ENCODE results near the gene RNF144B.
A peak's percentile ranks its signal among the peaks of the same experiment; 100 is the strongest.
"Not testable (repeated sequence)": the region's sequence is repeated elsewhere in the genome, so short reads cannot be mapped to it uniquely, and the experiment has no call there.

RNF144B gene

DNA sequence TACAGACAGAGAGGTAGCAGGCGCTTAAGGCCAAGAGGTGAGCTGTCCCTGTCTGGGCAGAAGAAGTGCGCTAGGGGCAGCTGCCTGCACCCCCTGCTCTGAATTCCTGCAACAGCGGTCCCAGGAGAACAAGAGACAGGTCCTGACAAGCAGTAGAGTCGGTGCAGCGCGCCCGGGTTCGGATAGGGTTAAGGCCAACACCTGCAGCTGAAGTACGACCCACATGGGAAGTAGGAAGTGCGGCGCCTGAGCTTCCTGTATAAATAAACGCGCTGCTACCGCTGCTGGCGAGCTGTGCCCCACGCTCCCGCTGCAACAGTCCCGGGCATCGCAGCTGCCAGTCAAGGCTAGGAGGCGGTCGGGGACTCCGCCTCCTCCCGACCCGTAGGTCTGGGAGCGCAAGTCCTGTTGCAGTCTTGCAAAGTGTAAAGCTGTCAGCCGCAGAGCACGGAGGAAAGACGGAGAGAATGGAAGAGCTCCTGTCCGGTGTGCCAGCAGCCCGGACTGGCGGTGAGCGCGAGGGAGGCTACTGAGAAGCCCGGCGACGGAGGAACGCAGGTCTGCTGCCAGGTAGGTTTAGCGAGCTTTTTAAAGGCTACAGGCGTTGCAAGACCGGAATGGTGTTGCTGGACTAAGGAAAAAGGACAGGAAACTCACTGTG is at the start of gene RNF144B:
Gene RNF144B (plus strand): TSS at position 290 of the 661 bp plus-strand sequence. CDS start 12,185 bp downstream, outside the sequence.
- DNase-seq, result peak; percentile 16 to 53 (median 33)

DNA sequence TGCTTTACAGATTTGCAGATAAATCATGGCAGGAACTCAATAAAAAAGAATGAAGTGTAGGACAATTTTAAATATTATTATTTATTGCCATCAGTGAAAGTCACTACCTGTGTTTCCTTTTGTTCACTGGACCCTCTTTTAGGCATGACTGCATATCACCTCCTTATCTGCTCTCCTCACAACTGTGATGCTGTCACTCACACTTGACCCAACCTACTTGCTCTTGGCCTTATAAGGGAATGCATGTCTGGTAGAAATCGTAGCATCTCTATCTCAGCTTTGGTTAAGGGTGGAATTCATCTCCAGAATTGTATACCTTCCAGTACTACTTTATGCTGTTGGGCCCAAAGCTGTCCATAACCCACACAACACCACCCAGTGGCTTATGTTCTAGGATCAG is 47.6 kb upstream of the RNF144B start:
- no peak for DNase-seq

DNA sequence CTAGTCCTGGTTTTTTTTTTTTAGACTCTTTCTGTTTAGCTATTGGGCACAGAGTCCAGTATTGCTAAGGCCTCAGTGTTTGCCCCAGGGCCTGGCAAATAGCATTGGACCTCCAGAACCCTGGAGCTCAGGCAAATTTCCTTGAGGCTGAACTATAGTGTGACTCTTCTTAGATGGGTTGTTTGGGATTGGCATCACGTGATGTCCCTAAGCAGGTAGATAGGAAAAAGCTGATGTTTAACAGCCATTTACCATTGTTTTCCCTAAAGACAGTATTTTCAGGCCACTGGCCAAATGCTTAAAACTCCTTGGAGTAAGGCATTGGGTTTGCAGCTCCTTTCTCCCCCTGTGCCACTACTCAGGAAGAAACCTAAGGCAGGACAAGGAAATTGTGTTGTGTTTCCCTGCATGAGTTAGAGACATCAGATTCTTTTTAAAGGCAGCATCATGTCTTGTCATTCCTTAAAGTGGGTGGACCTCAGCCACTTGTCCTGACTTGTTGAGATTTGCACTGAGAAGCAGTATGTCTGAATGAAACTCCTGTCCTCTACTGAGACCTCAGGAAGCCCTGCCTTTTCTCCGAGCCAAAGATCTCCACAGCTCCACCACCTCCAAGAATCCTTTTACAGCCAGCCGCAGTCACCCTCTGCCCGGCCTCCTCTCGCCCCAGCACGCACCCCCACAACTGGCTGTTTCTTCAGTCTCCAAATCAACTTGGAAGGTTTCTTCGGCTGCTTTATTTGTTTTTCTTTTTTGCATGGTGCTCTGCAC is 46.2 kb upstream of the RNF144B start:
- no peak for DNase-seq

- DNase-seq, result no peak
These were observed 44.9 kb upstream of the RNF144B start for GRCh38 chr6:18342223-18342622.

DNA sequence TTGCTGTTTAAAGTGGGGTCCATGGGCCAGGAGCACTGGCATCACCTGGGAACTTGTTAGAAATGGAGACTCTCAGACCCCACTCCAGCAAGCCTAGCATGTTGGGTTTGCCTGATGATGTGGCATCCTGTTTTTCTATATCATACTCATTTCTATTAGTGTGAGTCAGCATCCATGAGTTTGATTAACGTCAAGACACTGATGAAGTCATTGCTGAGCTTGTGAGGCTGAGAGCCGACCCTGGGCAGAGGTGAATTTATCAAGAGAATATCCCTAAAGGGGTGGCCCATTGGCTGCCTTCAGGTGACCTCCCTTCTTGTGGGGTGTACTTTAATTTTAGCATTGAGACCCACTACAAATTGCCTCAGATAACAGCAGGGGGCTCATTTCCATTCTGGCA is 43.4 kb upstream of the RNF144B start:
- no peak for DNase-seq

DNA sequence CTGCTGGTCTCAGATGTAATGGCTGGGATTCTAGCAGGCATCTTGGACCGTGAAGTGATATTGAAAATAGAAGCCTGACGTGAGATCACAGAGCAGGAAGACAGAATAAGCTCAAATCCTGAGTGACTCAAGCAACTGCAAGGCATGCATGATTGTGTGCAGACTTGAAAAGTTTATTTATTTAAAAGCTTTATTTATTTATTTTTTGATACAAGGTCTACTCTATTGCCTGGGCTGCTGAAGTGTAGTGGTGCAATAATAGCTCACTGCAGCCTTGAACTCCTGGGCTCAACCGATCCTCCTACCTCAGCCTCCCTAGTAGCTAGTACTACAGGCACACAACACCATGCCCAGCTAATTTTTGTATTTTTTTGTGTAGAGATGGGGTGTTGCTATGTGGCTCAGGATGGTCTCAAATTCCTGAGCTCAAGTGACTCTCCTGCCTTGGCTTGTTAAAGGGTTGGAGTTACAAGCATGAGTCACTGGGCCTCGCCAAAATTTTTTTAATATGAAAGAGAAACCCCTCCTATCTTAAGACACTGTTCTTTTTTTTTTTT is 40.1 kb upstream of the RNF144B start:
- no peak for DNase-seq

- no peak for DNase-seq
These were observed 39.3 kb upstream of the RNF144B start for GRCh38 chr6:18347866-18348265.

DNA sequence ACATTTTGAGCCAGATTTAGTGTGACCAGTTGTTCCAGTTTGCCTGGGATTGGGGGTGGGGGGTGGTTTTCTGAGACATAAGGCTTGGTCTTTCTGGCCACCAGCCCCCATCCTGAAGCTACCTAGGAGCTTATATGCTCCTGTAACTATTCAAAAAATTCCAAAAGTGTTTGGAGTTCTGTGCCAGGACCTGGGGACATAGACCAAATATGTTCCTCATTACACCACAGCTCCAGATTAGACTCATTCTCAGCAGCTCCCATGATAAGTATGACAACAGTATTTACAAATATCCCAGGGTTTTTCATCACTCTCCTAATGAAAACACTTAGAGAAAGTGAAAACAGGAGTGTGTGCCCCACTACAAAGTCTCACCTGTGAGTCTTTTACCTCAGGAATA is 37.8 kb upstream of the RNF144B start:
- DNase-seq, result no peak

GRCh38 chr6:18350271-18350670 is 36.9 kb upstream of the RNF144B start:
- DNase-seq, result no peak

DNA sequence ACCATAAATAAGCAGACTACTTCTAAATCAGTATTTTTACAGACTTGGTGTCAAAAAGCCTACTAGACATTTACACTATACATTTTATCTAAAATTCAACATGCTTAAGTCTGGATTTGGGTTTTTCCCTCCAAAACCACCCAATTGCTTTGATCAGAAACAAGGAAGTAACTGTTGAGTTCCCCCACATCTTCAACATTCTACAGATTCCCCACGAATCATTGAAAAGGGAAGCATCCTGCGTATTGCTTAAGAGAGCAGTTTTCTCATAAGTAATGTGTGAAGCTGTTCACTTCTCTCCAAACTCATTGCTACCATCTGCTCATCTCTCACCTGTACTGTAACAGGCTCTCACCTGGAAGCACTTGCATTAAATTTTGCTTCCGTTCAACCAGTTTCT is 36.4 kb upstream of the RNF144B start:
- DNase-seq, result no peak

DNA sequence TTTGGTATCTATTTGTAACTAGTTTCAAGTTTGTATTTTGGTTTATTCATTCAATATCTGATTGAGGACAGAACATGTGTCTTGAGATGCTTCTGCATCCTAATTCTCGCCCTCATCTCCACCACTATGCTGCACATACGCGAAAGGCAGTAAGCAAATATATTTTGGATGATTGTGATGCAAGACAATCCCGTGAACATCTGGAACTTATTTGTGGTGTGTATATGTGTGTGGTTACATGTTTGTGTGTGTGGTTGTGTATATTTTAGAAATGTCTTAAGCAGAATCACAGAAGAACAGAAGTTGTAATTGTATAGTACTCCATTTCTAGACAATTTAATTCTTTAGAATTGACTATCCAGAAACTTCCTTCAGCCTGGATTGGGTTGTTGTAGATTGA is 35.1 kb upstream of the RNF144B start:
- no peak for DNase-seq

DNA sequence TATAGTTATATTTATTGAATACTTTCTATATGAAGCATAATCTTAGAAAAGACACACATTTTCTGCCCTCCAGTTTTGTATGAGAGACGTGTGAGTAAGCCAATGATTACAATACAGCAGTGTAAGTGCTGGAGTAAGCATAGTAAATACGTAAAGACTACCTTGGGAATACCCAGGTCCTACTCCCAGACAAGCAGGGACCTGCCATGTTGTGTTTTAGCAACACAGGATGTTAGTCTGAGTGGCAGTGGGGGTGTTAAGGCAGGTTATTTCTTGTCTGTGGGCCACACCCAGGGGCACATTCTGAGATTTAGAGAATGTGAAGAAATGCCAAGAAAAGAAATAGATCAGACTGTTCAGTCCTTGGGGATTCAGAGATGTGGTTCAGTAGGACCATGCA is 34.3 kb upstream of the RNF144B start:
- no peak for DNase-seq

DNA sequence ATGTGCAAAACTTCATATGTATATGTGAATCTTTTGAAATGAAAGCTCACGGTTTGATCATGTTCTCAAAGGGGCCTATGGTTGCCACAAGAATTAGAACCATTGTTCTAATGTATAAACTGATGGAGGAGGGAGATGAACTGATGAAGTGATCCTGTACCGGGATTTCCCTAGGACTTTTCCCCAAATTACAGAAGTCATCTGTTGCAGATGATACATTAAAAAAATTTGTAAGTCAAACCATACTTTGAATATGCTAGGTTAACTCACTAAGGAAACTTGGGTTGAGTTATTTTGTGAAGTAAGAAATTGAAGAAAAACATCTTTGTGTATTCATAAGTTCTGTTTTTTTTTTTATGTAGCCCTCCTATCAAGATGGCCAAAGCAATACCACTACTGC is 33.9 kb upstream of the RNF144B start:
- no peak for DNase-seq

DNA sequence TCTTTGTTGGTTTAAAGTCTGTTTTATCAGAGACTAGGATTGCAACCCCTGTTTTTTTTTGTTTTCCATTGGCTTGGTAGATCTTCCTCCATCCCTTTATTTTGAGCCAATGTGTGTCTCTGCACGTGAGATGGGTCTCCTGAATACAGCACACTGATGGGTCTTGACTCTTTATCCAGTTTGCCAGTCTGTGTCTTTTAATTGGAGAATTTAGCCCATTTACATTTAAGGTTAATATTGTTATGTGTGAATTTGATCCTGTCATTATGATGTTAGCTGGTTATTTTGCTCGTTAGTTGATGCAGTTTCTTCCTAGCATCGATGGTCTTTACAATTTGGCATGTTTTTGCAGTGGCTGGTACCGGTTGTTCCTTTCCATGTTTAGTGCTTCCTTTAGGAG is 29.6 kb upstream of the RNF144B start:
- not testable (repeated sequence) for DNase-seq

- DNase-seq, result no peak
These were observed 27.8 kb upstream of the RNF144B start for GRCh38 chr6:18359237-18359885.

GRCh38 chr6:18360188-18360587 is 27.0 kb upstream of the RNF144B start:
- DNase-seq, result no peak

DNA sequence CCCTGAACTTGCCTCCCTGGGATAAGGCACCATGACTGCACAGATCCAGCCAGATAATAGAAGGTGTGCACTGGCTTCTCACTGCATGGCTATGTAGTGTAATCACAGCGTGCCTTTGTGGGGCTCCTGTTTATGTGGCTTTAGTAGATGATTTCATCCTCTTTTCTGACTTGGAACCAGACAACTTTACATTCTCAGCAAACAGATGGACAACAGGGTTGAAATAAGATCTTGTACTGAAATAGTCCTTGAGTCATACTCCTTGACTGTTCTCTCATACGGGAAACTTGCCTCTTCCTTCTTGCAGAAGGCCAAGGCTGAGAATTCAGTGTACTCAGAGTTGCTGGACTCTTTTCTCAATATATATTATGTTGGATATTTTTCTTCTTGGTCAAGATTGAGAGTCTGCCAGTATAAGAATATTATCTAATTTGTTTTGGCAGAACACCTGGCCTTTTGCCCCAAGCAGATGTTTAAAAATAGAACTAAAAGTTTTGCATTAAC is 25.0 kb upstream of the RNF144B start:
- DNase-seq, result no peak

DNA sequence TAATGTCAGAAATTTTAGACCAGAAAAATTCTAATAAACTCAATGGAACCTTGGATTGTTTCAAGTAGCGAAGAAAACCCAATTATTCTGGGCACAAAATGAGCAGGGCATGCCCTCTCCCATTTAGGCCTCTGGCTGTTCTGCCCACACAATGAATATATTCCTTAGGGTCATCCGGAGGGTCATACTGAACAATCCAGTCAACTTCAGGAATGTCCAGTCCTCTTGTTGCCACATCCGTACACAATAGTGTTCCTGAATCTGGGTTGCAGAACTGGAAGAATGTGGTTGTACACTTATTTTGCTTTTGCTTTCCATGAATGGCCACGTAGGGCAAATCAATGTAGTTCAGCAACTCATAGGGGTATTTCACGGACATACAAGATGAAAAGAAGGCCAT is 23.4 kb upstream of the RNF144B start:
- DNase-seq, result no peak

DNA sequence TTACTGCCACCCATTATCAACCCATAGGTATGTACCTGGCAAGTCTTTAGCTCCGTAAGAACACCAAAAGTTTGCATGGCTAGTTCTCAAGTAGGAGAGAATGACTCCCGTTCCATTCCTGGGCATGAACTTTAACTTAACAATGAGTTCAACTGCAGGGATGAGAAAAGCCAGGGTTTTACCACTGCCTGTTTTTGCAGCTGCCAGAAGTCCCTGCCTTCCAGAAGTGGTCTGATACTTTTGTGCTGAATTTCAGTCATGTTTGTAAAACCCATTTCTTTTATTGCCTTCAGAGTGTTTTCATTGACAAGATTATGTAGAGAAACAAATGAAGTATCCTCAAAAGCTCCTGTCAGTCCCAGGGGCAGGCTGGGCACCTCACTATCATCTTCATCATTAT is 22.6 kb upstream of the RNF144B start:
- not testable (repeated sequence) for DNase-seq

DNA sequence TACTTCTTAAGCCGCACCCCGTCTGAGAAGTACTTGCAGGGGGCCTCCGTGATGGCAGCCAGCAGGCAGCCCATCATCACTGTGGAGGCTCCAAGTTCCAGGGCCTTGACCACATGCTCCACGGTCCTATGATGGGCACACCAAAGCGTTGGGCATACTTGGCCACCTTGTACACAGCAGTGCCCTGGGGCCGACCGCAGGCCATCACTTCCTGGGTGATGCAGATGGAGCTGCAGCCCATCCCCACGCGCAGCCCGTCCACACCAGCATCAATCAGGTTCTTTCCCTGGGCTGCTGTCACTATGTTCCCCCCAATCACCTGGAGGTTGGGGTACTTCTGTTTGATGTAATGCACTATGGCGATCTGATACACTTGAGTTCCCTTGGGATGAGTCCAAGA is 19.8 kb upstream of the RNF144B start:
- DNase-seq, result no peak

- no peak for DNase-seq
These were observed 18.7 kb upstream of the RNF144B start for GRCh38 chr6:18368277-18369105.

GRCh38 chr6:18371010-18371409 is 16.1 kb upstream of the RNF144B start:
- DNase-seq, result no peak

DNA sequence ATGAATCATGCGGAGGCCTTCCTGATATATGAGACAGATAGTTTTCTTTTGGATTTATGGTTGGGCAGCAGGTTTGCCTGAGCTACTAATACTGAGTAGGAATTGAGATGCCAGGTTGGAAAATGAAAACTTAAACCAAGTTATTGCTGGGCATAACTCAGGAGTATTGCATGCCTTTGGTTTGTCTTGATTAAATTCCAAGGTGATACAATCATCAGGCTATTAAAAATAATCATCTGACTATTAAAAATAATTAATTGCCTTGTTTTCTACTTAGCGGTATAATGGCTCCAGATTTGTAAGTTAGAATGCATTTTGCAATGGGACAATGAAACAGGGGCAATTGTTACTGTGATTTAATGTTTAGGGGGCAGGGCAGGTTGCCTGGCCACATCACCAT is 15.5 kb upstream of the RNF144B start:
- DNase-seq, result no peak
